NT2/D1 (cell line): ENCODE data around the gene RAB31.

ENCODE experiments used
- SUZ12 ChIP-seq: IDR thresholded peaks from 2 replicates; pipeline ENCODE4 v1.6.1; 2011; ENCODE audit not compliant: insufficient read length, insufficient read depth; ENCODE audit errors: extremely low read depth
- YY1 ChIP-seq: IDR thresholded peaks from 2 replicates; pipeline ENCODE4 v1.6.1; 2011; ENCODE audit not compliant: insufficient read length, insufficient read depth
- ZNF274 ChIP-seq: IDR thresholded peaks from 2 replicates; pipeline ENCODE4 v1.6.1; 2011; ENCODE audit warnings: mild to moderate bottlenecking, low read depth, low read length

DNA sequence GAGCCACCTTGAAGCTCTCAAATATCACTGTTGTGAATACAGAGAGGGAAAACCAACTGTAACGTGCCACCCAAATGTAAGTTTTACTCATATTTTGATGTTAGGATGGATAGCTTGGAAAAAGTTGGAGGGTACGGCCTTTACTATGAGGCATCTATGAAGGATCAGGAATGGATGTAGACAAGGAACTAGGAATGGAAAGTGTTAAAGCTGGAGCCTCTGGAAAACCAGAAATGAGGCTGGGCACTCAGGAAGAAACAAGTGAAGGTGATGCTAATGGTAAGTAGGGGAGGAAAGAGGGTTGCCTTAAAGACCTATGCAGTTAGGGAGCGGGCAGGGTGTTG, 177.9 kb downstream of the RAB31 start:
- TF ChIP-seq YY1 (no peak), ZNF274 (no peak), SUZ12 (no peak)
